ENCODE results near the gene DKK3.

The DKK3 gene

GRCh38 chr11:12029738-12030363 lies 21.4 kb upstream of the DKK3 start:
- DNase-seq, result no peak

DNA sequence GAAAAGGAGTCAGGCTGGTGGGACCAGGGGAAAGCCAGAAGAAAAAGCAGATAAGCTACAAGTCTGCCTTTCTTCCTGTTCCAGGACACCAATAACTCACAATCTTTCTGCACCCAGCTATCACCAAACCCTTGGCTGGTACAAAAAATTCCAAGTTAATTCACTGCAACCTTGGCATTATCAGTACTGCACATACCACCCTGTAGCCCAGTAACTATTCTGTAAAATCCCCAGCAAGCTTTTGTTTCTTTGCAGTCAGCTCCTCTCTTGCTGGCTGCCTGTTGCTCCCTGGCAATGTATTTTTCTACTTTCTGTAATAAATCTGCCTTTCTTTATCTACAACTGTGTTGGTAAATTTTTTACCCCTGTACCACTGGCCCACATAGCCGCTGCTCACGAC lies 20.7 kb upstream of the DKK3 start:
- no peak for DNase-seq

- no peak for DNase-seq
Measured at GRCh38 chr11:12028303-12028702, 19.9 kb upstream of the DKK3 start.

DNA sequence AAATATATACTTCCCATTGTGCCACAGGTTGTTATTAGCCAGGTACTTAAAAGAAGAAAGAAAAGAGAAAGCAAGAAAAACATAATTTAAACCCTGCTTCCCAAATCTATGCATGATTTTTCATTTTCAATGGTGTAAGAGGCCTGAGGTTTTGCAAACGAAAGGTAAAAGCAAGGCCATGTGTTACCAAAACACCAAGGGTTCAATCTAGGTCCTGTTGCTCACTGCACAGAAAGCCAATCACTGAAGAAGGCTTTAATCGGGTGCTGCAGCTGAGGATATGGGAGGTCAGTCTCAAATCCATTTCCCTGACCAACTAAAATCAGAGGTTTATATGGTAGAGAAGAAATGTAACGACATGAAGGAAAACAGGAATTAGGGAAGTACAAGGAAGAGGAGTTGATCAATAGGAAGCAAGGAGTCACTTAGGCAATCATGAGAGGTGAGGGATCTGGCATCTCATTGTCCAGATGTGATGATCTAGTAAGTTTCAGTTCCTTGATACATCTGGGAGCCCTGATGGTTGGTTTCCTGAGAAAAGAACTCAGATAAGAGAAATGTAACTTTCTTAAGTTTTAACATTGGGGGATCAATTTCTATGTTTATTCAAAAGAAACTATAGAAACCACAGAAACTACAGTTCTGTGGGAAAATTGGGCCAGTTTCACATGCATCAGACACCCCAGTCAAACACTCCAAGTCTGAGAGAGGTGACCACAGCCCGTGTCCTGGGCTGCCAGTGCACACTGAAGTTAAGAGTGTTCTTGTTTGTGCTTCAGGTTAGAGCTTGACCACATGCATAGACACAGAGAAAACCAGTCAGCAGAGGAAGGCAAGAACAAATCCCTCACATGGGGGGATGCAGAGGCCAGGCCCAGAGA lies 18.1 kb upstream of the DKK3 start:
- DNase-seq, result no peak

DNA sequence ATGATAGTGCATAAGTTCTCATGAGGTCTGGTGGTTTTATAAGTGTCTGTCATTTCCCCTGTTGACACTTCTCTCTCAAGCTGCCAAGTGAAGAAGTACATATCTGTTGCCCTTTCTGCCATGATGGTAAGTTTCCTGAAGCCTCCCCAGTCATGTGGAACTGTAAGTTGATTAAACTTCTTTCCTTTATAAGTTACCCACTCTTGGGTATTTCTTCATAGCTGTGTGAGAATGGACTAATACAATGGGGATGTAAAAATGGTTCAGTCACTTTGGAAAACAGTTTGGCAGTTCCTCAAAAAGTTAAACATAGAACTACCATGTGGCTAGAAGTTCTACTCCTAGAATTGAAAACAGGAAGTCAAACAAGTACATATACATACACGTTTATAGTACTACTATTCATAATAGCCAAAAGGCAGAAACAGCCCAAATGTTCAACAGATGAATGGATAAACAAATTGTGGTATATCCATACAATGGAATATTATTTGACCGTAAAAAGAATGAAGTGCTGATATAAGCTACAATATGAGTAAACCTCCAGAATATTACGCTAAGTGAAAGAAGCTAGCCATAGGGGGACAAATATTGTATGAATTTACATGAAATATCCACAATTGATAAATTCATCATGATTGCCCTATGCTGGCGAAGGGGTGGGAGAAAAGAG lies 16.0 kb upstream of the DKK3 start:
- DNase-seq, result no peak

- DNase-seq, result no peak
Measured at GRCh38 chr11:12023015-12023414, 14.6 kb upstream of the DKK3 start.

GRCh38 chr11:12020546-12020945 lies 12.1 kb upstream of the DKK3 start:
- no peak for DNase-seq

- no peak for DNase-seq
Measured at GRCh38 chr11:12019866-12020416, 11.5 kb upstream of the DKK3 start.

DNA sequence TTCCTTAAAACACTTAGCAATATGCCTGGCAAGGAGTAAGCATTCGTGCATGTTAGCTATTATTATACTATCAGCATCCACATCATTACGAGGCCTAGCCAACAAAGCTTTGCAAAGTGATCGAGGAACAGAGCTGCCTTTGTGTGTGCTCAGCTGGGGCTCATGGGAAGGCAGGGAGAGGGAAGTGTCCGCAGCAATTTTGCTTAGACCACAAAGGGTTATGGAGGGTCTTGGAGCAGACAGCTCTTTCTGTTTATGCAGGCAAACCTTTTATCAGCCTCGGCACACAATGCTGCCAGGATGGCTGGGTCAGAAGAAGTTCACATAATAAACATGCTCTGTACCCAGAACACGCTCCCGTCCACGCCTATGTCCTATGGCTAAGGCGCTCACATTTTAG lies 10.9 kb upstream of the DKK3 start:
- no peak for DNase-seq

- no peak for DNase-seq
Measured at GRCh38 chr11:12017865-12018453, 9.5 kb upstream of the DKK3 start.

DNA sequence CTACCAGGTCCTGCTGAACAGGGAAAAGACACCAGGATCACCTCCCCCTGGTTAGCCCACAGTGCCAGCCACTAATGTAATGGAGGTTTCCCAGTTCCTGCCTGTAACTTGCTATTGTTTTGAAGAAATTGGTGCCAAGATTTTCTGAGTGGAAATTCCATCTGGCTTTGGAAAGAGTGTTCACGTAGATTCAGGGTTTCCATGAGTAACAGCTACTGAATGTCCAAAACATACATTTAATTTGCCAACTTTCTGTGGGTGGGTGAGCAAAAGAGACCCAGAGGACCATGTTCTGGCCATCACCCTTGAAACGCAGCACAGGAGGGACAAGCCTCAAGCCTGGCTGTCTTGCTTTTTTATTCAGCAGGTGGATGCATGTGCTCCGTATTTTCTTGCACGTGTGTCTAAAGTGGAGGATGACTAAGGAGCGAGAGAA lies 8.8 kb upstream of the DKK3 start:
- no peak for DNase-seq

DNA sequence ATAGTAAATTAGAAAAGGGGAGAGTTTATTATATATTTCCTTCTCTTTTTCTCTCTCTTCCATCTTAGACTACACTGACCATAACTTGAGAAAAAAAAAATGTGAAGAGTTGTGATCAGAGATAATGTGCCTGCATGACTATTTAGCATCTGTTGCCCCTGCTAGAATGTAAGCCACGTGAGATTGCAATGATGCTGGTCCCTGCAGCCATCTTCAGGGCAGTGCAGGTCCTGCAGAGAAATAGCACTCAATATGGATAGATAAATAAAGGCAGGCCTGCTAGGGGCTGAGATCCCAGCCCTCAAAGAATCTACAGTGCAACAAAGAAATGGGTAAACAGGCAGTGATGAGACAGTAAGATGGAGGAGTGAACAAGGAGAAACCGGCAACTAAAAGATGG lies 7.8 kb upstream of the DKK3 start:
- no peak for DNase-seq

DNA sequence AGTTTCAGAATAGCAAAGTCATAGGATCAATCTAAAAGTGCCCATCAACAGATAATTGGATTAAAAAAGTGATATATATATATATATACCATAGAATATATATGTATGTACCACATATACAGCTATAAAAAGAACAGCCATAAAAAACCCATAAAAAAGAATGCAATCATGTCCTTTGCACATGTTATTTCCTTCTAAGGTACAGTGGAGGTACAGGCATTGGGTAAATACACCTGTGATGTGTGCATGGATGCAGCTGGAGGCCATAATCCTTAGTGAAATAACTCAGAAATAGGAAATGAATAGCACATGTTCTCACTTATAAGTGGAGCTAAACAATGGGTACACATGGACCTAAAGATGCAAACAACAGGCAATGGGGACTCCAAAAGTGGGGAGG lies 7.1 kb upstream of the DKK3 start:
- DNase-seq, result no peak

DNA sequence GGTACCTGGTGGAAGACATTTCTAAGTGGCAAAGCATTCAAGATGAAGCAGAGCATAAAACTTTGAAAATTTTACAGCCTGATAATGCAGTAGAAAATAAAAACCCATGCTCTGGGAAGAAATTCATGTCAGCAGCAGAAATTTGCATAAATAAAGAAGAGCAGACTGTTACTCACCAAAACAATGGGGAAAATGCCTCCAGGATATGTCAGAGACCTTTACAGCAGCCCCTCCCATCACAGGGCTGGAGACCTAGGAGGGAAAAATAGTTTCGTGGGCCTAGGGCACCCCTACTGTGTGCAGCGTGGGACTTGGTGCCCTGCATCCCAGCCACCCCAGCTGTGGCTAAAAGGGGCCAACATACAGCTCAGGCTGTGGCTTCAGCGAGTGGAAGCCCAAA lies 5.4 kb upstream of the DKK3 start:
- DNase-seq, result no peak

DNA sequence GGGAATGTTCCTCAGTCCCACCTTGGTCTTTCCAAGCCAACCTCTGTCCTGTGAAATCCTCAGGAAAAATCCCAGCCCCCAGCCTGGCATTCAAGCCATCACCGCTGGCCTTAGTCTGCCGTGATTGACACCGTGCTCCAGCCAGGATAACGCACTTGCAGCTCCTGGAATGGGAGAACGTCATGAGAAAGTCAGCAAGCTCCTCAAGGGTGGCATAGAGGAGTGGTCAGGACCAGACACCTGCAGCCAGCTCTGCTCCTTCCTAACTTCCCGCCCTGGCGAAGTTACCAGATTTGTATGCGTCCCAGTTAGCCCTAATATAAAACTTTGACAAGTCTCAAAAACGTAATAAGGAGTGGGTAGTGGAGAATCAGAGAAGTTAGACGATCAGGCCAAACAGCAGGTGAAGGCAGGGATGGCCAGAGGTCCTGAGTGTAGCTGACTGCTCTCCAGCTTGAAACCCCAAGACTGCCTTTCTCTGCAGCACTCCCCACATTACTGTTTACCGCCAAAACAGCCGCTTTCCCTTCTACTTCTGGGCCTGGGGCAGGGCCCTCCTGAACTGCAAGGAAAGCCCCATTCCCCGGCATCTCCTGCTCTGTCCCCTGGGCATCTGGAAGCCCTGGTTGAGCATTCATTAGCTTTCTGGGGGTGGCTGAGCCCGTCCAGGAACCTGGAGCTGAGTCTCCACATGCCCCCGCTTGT lies 1.3 kb upstream of the DKK3 start:
- no peak for DNase-seq

DNA sequence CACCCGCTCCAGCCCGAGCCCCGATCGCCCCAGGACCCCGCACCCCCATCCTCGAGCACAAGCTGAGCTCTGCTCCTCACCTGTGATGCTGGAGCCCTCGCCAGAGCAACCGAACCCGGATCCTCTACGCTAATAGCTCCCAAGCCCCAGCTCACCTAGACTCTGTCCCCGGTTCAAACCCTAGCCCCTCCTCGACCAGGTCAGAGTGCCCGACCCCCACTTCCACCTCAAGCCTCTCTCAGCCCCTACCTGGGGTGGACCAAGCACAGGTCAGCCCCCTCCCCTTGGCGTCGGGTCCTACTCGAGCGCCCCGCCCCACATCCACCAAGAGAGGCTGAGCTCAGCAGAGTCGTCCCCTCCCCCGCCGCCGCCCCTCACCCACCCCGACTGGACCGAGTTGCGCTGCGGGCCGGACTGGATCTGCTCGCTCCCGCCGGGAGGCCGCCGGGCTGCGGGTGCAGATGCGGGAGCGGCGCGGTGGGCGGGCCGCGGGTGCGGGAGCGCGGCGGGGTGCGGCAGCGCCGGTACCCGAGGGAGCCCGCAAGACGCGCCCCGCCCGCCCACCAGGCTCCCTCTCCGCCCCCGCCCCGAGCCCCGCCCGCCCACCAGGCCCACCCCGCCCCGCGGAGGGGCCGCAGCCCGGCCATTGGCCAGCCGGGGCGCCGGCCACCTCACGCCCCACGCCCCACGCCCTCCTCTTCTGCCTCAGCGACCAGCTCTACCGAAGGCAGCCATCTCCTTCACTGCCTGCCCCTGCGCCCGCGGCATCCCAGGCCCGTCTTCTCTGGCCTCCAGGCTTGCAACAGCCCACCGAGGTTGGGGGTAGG lies 577 bp upstream of the DKK3 start:
- DNase-seq, result no peak

DNA sequence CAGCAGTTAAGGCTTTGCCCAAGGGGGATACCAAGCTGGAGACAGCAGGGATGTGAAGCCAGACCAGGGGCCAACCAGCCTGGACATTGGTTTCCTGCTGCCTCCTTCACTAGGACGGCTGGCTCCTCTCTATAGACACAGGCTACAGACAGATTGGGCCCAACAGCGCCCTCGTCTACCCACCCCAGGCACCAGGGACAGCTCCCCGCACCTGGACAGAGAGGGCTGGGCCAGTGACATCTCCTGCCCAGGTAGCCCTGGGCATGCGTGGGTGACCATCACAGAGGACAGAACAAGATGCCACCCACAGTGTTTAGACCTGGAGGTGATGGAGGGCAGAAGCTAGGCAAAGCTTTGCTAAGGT lies 1.2 kb downstream of the DKK3 start:
- DNase-seq, result no peak

DNA sequence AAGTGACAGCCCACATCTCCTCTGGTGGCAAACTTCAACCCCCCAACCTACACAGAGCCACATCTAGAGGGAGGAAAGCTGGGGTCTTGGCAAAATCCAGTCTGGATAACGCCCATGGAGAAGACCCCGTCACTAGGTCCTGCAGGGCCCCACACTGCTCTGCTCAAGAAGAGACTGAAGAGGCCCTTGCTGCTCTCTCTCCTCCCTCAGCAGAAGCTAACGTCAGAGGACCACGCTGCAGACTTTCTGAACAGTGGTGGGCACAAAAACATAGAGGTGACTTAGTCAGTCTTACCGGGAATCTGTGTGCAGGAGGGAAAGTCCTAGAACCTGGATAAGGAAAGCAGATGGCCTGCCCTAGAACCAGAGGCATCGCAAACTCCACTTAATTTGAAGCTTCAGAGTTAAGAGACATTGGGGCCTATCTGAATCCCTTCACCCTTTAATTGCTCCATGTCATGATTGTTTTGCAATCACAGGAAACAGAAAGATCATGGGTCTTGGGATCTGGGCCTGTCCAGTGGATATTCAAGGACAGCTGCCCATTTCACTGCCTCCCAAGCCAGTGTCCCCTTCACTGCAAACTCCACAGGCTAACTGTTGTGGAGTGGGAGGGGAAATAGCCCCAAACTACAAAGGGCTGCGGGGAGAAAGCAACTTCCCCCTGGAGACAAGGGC lies 1.7 kb downstream of the DKK3 start:
- no peak for DNase-seq

DNA sequence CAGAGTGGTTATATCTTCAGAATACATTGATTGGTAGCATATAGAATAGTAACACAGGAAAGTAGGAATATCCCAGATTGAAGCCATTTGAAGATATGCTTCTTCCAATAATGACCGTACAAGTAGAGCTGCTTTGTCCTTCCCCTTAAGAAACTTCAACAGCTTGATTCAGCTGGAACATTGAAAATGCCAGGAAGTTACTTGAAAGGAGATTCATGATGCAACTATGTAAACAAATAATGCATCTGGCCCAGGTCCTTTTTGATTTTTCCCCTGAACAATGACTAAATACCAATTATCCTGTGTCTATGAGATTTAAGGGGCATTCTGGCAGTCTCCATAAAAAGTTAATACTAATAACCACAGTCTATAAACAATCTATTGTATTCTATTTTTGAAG lies 3.0 kb downstream of the DKK3 start:
- DNase-seq, result no peak

- DNase-seq, result no peak
Measured at GRCh38 chr11:12005061-12005460, 3.4 kb downstream of the DKK3 start.

DNA sequence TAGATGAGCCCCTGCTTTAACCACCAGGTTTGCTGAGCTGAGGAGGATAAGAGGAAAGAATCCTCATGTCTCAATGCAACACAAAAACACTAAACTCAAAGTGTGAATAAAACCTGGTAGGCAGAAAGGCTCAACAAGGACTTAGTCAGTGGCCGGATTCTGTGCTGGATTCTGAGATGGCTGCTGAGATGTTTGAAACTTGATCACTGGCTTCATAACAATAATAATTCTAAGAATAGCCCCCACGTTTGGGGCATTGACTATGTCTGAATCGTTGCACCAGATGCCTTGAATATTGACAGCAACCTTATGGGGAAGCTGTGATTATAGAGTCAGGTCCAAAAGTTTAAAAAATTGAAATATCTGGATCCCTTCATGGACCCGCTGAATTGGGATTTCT lies 4.6 kb downstream of the DKK3 start:
- no peak for DNase-seq

All from NCI-H1694 treated with DMSO at 0.1 percent for 48 hours (cell line).